GOT3 (cell line): ENCODE results near the gene NID1.
A peak's percentile ranks its signal among the peaks of the same experiment; 100 is the strongest.

Experiments
- DNase-seq: peaks from one replicate; lab custom pipeline; 2025; ENCODE audit warnings: mixed read lengths; lab: John Stamatoyannopoulos, UW

NID1 gene, protein sequence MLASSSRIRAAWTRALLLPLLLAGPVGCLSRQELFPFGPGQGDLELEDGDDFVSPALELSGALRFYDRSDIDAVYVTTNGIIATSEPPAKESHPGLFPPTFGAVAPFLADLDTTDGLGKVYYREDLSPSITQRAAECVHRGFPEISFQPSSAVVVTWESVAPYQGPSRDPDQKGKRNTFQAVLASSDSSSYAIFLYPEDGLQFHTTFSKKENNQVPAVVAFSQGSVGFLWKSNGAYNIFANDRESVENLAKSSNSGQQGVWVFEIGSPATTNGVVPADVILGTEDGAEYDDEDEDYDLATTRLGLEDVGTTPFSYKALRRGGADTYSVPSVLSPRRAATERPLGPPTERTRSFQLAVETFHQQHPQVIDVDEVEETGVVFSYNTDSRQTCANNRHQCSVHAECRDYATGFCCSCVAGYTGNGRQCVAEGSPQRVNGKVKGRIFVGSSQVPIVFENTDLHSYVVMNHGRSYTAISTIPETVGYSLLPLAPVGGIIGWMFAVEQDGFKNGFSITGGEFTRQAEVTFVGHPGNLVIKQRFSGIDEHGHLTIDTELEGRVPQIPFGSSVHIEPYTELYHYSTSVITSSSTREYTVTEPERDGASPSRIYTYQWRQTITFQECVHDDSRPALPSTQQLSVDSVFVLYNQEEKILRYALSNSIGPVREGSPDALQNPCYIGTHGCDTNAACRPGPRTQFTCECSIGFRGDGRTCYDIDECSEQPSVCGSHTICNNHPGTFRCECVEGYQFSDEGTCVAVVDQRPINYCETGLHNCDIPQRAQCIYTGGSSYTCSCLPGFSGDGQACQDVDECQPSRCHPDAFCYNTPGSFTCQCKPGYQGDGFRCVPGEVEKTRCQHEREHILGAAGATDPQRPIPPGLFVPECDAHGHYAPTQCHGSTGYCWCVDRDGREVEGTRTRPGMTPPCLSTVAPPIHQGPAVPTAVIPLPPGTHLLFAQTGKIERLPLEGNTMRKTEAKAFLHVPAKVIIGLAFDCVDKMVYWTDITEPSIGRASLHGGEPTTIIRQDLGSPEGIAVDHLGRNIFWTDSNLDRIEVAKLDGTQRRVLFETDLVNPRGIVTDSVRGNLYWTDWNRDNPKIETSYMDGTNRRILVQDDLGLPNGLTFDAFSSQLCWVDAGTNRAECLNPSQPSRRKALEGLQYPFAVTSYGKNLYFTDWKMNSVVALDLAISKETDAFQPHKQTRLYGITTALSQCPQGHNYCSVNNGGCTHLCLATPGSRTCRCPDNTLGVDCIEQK

GRCh38 chr1:236064674-236065508, at the start of gene NID1:
NID1 (minus strand) TSS chr1:236065090; CDS start chr1:236065079, 11 bp downstream.
- peak; percentile 22 for DNase-seq

GRCh38 chr1:236114076-236114747, 49.3 kb upstream of the NID1 start:
- no peak for DNase-seq

DNA sequence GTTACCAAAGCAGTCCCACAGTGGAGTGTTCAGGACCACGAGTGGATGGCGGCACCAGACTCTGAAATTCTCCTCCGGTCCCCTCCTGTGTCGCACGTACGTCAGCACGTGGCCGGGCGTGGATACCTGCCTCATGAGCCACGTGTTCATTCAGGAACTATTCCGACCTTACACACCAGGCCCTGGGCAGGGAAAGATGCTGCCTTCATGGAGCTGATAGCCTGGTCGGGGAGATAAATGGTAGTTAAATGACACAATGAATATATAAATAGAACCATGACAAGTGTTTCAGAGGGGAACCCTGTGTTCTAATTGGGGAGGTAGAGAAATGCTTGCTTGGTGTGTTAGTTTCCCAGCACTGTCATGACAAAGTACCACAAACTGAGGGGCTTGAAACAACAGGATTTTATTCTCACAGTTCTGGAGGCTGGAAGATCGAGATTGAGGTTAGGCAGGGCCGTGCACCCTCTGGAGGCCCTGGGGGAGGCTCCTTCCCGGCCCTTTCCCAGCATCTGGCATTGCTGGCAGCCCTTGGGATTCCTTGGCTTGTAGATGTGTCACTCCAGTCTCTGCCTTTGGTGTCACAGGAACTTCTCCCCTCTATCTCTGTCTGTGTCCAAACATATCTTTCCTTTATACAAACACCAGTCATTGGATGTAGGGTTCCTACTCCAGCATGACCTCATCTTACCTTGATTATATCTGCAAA, 48.6 kb upstream of the NID1 start:
- no peak for DNase-seq

- DNase-seq: no peak
Measured at GRCh38 chr1:236112332-236112627, 47.4 kb upstream of the NID1 start.

DNA sequence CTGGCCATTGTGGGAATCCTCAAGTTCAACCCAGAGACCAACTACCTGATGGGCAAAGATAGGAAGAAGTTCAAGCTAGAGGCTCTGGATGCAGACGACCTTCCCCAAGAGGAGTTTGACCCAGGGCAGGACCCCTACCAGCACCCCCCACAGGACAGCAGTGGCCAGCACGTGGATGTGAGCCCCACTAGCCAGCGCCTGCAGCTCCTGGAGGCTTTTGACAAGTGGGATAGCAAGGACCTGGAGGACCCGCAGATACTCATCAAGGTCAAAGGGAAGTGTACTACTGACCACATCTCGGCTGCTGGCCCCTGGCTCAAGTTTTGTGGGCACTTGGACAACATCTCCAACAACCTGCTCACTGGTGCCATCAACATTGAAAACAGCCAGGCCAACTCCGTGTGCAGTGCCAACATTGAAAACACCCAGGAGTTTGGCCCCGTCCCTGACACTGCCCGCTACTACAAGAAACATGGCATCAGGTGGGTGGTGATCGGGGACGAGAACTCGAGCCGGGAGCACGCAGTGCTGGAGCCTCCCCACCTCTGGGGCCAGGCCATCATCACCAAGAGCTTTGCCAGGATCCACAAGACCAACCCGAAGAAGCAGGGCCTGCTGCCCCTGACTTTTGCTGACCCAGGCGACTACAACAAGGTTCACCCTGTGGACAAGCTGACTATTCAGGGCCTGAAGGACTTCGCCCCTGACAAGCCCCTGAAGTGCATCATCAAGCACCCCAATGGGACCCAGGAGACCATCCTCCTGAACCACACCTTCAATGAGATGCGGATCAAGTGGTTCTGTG, 46.8 kb upstream of the NID1 start:
- no peak for DNase-seq

DNA sequence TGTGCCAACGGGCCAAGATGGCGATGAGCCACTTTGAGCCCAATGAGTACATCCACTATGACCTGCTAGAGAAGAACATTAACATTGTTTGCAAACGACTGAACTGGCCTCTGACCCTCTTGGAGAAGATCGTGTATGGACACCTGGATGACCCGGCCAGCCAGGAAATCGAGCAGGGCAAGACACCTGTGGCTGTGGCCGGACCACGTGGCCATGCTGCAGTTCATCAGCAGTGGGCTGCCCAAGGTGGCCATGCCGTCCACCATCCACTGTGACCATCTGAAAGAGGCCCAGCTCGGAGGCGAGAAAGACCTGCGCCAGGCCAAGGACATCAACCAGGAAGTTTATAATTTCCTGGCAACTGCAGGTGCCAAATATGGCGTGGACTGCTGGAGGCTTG, 45.2 kb upstream of the NID1 start:
- DNase-seq: no peak

- no peak for DNase-seq
Measured at GRCh38 chr1:236108027-236108648, 43.2 kb upstream of the NID1 start.

- no peak for DNase-seq
Measured at GRCh38 chr1:236107121-236107907, 42.4 kb upstream of the NID1 start.

GRCh38 chr1:236103646-236104218, 38.8 kb upstream of the NID1 start:
- DNase-seq: no peak

- no peak for DNase-seq
Measured at GRCh38 chr1:236103059-236103458, 38.2 kb upstream of the NID1 start.

- DNase-seq: no peak
Measured at GRCh38 chr1:236102611-236103010, 37.7 kb upstream of the NID1 start.

DNA sequence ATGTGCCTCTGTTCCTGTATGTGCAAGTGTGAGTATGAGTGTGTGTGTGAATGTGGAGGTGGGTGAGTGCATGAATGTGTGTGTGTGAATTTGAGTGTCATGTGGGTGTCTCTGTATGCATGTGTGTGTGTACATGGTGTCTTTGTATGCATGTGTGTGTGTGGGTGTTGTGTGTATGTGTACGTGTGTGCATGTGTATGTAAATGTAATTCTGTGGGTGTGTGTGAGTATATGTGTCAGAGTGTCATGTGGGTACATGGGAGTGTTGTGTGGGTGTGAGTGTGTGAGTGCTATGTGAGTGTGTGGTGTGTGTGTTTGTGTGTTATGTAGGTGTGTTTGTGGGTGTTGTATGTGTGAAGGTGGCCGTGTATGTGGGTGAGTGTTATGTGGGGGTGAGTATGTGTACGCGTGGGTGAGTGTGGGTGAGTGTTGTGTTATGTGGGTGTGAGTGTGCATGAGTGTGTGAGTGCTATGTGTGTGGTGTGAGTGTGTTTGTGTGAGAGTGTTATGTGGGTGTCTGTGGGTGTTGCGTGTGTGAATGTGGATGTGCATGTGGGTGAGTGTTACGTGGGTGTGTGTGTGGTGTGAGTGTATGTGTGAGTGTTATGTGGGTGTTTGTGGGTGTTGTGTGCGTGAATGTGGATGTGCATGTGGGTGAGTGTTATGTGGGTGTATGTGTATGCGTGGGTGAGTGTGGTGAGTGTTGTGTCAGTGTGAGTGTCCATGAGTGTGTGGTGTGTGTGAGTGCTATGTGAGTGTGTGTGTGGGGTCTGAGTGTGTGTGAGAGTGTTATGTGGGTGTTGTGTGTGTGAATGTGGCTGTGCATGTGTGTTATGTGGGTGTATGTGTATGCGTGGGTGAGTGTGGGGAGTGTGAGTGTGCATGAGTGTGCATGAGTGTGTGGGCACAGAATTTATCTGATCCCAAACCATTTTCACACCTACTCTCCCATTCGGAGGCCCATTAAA, 36.6 kb upstream of the NID1 start:
- no peak for DNase-seq

- no peak for DNase-seq
Measured at GRCh38 chr1:236100799-236101198, 35.9 kb upstream of the NID1 start.

DNA sequence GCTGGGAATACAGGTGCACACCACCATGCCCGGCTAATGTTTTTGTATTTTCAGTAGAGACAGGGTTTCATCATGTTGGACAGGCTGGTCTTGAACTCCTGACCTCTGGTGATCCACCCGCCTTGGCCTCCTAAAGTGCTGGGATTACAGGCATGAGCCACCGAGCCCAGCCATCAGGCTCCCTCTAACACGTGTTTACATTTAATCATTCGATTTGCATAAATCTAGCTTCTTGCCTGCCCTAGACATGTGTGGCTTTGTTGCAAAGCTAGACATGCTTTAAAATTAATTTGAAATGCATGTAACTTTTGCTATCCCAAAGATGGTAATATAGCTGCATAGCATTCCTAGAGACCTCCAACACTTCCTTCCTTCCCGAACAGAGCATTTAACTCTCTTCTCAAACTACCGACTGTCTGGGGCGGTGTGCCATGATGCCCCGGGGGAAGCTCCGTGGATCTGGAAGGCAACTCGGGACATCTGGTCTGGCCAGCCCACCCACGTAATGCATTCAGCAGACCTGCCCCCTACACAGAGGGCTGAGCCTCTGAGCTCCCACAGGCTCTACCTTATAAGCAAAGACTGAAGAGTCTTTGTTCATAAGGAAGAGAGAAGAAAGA, 34.6 kb upstream of the NID1 start:
- DNase-seq: no peak

DNA sequence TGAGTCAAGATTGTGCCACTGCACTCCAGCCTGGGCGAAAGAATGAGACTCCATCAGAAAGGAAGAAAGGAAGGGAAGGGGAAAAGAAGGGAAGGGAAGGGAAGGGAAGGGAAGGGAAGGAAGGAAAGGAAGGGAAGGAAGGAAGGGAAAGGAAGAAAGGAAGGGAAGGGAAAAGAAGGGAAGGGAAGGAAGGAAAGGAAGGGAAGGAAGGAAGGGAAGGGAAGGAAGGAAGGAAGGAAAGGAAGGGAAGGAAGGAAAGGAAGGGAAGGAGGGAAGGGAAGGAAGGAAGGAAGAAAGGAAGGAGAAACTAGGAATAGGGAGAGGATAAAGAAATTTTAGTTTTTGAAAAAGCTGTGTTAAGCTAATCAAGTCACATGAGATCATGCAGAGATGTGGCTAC, 33.4 kb upstream of the NID1 start:
- no peak for DNase-seq
